CD4-positive, alpha-beta T cell (primary cell): ENCODE results near the gene VEPH1. TPM values are rescaled to one million over a fixed set of nuclear protein-coding genes. Genes with fewer than 3 reads are reported as not detected.

Source experiments
- ATAC-seq: fragments of 200-7000 bp; cut with Tn5 transposase; one replicate; pipeline ENCODE4 v1.10.0; 2022; ENCODE audit warnings: mild to moderate bottlenecking; ENCODE audit not compliant: poor library complexity
- CTCF ChIA-PET: fragments of 350-600 bp; sonication (Branson Sonifier 250); formaldehyde crosslinking; loops from one replicate; lab custom pipeline; 2021; ENCODE audit warnings: antibody characterized with exemption, inconsistent platforms; lab: Charles Lee
- POLR2A ChIA-PET: fragments of 350-600 bp; sonication (Branson Sonifier 250); formaldehyde crosslinking; loops from one replicate; lab custom pipeline; 2021; ENCODE audit warnings: antibody characterized with exemption, inconsistent platforms; lab: Charles Lee
- DNase-seq, 14 experiments: peaks; one replicate each; pipeline ENCODE4 v3.0.0-alpha.2; 2013 to 2020; ENCODE audit warnings: mixed read lengths in 2 of 14
- H3K27ac ChIP-seq, 2 donors: one replicate each; pipeline versions ENCODE4 v1.5.1 to v1.7.0; 2013; ENCODE audit warnings: low read length in 2 of 2, low read depth in 1 of 2, mild to moderate bottlenecking in 1 of 2
- H3K27me3 ChIP-seq, 2 experiments: 1 replicate in 1 of 2; 2 replicates in 1 of 2; pipeline versions ENCODE4 v1.6.1 to v1.7.0; 2013; ENCODE audit warnings: low read length in 2 of 2, control low read depth in 1 of 2, mild to moderate bottlenecking in 1 of 2, moderate library complexity in 1 of 2; ENCODE audit not compliant: insufficient read depth in 2 of 2, control insufficient read depth in 1 of 2
- H3K36me3 ChIP-seq: one replicate; pipeline ENCODE4 v1.6.1; 2013; ENCODE audit warnings: low read length, control low read depth; ENCODE audit not compliant: insufficient read depth
- H3K4me1 ChIP-seq: one replicate; pipeline ENCODE4 v1.6.1; 2013; ENCODE audit warnings: low read length, control low read depth; ENCODE audit not compliant: insufficient read depth
- H3K4me3 ChIP-seq: one replicate; pipeline ENCODE4 v1.5.1; 2013; ENCODE audit warnings: mild to moderate bottlenecking, low read length, moderate library complexity
- H3K9me3 ChIP-seq, 2 experiments: 1 replicate in 1 of 2; 2 replicates in 1 of 2; pipeline versions ENCODE4 v1.6.1 to v1.7.0; 2013; ENCODE audit warnings: low read length in 2 of 2, mild to moderate bottlenecking in 2 of 2, control low read depth in 1 of 2, moderate library complexity in 1 of 2; ENCODE audit not compliant: control insufficient read depth in 1 of 2, insufficient read depth in 1 of 2
- H3K27ac Mint-ChIP-seq: one replicate; pipeline ENCODE4 v1.8.0; 2020; ENCODE audit warnings: mixed read lengths
- H3K27me3 Mint-ChIP-seq: one replicate; pipeline ENCODE4 v1.8.0; 2021; ENCODE audit warnings: mixed read lengths
- H3K36me3 Mint-ChIP-seq: one replicate; pipeline ENCODE4 v1.8.0; 2021; ENCODE audit warnings: low read depth, mixed read lengths
- H3K4me1 Mint-ChIP-seq: one replicate; pipeline ENCODE4 v1.8.0; 2021; ENCODE audit warnings: low read depth, mixed read lengths
- H3K4me3 Mint-ChIP-seq: one replicate; pipeline ENCODE4 v1.8.0; 2020; ENCODE audit warnings: mild to moderate bottlenecking, mixed read lengths
- H3K9me3 Mint-ChIP-seq: one replicate; pipeline ENCODE4 v1.8.0; 2020; ENCODE audit warnings: mixed read lengths
- intact Hi-C, 2 experiments: fragments of 100-400 bp; cut with DNase I in 1 of 2; cut with micrococcal nuclease in 1 of 2; formaldehyde crosslinking; loops; one replicate each; pipeline versions ENCODE4 v1.15.1 to v1.9.0; 2023 to 2025; cut with DNase I, micrococcal nuclease
- total RNA-seq, 174 experiments: library from RNA in 2 of 174; stranded (reverse) in 2 of 174; gene quantifications; one replicate each; pipeline ENCODE4 v1.2.3 and lab custom pipeline; 2021 to 2026
- TF ChIP-seq, protein P1 (sequence below): fragments of 200-600 bp; IDR thresholded peaks from one replicate; pipeline ENCODE4 v1.8.0; 2022; ENCODE audit warnings: antibody characterized with exemption, mild to moderate bottlenecking

The VEPH1 gene
- total RNA-seq, 2 experiments from 2014 or later, result not detected

DNA sequence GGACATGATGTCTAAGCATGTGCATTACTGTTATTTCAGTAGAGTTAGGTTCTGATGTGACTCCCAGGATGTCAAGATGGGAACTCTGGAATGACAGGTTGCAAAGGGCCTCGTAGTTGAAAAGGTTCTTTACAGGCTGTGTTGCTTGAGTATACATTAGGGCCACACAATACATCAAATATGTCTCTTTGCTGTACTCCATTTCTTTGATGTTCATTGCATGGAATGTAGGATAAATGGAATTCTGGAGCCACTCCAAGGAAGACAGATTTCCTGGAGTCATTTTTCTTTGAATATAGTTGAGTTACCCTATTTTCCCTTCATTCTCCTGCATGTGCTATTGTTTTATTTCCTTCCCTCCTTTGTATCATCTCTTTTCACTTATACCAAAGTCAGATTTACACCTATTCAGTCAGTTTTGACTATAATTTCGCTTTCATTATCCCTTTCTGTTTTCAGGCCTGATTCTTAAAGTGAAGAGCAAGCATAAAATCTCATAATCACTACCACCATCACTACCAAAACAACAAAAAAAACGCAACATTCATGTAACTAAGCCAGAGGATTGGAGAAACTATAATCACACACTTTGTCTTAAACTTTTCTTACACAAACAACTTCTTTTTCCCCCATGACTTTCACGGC is 127.8 kb downstream of the VEPH1 start:
- H3K27ac Mint-ChIP-seq, result no peak overlapping the region
- TF ChIP-seq, protein P1, sequence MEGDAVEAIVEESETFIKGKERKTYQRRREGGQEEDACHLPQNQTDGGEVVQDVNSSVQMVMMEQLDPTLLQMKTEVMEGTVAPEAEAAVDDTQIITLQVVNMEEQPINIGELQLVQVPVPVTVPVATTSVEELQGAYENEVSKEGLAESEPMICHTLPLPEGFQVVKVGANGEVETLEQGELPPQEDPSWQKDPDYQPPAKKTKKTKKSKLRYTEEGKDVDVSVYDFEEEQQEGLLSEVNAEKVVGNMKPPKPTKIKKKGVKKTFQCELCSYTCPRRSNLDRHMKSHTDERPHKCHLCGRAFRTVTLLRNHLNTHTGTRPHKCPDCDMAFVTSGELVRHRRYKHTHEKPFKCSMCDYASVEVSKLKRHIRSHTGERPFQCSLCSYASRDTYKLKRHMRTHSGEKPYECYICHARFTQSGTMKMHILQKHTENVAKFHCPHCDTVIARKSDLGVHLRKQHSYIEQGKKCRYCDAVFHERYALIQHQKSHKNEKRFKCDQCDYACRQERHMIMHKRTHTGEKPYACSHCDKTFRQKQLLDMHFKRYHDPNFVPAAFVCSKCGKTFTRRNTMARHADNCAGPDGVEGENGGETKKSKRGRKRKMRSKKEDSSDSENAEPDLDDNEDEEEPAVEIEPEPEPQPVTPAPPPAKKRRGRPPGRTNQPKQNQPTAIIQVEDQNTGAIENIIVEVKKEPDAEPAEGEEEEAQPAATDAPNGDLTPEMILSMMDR, result no peak
- no peaks in the 10 kb centered on the region for H3K4me1 Mint-ChIP-seq
- Histone ChIP-seq H3K36me3 (no peaks in the 10 kb centered on the region), H3K4me1 (no peaks in the 10 kb centered on the region), H3K9me3 (no peaks in the 10 kb centered on the region), H3K27me3 (no peaks in the 10 kb centered on the region), H3K4me3 (no peak overlapping the region), H3K27ac (no peak overlapping the region)
- H3K4me3 Mint-ChIP-seq, result no peak overlapping the region
- no peaks in the 10 kb centered on the region for H3K9me3 Mint-ChIP-seq
- H3K27me3 Mint-ChIP-seq, result no peaks in the 10 kb centered on the region
- DNase-seq, result no peak
- intact Hi-C loops, result no loop called here
- no peaks in the 10 kb centered on the region for H3K36me3 Mint-ChIP-seq
- ChIA-PET CTCF (no interaction called here), POLR2A (no interaction called here)
- ATAC-seq, result no peak

DNA sequence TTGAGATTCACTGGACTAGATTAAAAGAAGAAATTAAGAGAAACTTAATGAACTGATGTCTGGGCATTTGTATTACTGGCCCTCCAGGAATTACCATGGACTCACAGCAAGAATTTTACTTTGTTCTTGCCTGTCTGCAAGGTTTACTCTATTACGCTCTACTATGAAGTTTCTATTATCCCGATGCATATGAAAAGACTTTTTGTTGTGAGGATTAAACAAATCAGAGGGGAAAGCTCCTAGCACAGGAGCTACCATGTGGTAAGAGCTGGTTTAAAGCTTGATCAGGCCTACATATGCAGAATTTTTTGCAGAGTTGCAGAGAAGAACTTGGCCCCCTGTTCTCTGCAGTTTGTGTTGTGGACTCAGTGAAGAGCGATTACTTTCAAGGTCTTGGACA is 128.3 kb downstream of the VEPH1 start:
- no peaks in the 10 kb centered on the region for H3K4me1 ChIP-seq
- ATAC-seq, result no peak
- Mint-ChIP-seq H3K27me3 (no peaks in the 10 kb centered on the region), H3K4me1 (no peaks in the 10 kb centered on the region), H3K9me3 (no peaks in the 10 kb centered on the region), H3K36me3 (no peaks in the 10 kb centered on the region), H3K27ac (no peak overlapping the region), H3K4me3 (no peak overlapping the region)
- intact Hi-C loops, result no loop called here
- no peak for DNase-seq
- ChIA-PET POLR2A (no interaction called here), CTCF (no interaction called here)
- H3K27ac ChIP-seq, result no peak overlapping the region
- H3K27me3 ChIP-seq, result no peaks in the 10 kb centered on the region
- H3K4me3 ChIP-seq, result no peak overlapping the region
- TF ChIP-seq, protein P1, result no peak
- no peaks in the 10 kb centered on the region for H3K9me3 ChIP-seq
- no peaks in the 10 kb centered on the region for H3K36me3 ChIP-seq

DNA sequence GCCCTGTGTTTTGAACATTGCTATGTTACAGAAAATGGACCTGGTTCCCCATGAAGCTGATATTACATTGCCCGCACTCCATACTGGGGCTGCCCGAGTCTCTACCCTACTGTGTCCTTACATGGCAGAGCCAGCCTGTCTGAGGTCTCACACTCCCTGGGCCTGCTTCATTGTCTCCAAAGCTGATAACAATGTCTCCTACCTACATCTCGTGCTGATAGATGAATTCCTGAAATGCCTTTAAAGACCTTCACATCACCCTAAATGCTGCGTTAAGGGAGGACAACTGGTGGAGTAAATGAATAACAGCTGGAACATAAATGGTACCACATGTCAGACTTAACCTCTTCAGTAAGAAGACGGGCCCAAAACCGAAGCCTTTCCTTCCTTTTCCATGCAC is 129.4 kb downstream of the VEPH1 start:
- Histone ChIP-seq H3K4me3 (no peak overlapping the region), H3K27ac (no peak overlapping the region), H3K4me1 (no peaks in the 10 kb centered on the region), H3K9me3 (no peaks in the 10 kb centered on the region), H3K36me3 (no peaks in the 10 kb centered on the region), H3K27me3 (no peaks in the 10 kb centered on the region)
- TF ChIP-seq, protein P1, result no peak
- DNase-seq (no peak), ATAC-seq (no peak)
- H3K27ac Mint-ChIP-seq, result no peak overlapping the region
- intact Hi-C loops, result no loop called here
- POLR2A ChIA-PET, result no interaction called here
- no peaks in the 10 kb centered on the region for H3K4me1 Mint-ChIP-seq
- no peaks in the 10 kb centered on the region for H3K27me3 Mint-ChIP-seq
- CTCF ChIA-PET, result interaction anchor here (1.6 kb wide), 1 partner anchor 9 kb away, joined by 5 read pairs; no protein-coding TSS in a partner anchor
- no peaks in the 10 kb centered on the region for H3K9me3 Mint-ChIP-seq
- H3K36me3 Mint-ChIP-seq, result no peaks in the 10 kb centered on the region
- no peak overlapping the region for H3K4me3 Mint-ChIP-seq
